Measurements from ENCODE around the gene NAPG. TPM values are rescaled to one million over a fixed set of nuclear protein-coding genes. Genes with fewer than 3 reads are reported as not detected.
"Not testable (repeated sequence)": the region's sequence is repeated elsewhere in the genome, so short reads cannot be mapped to it uniquely, and the experiment has no call there.

NAPG gene
- total RNA-seq, 1 donor from 2014 or later: 39.3 TPM

DNA sequence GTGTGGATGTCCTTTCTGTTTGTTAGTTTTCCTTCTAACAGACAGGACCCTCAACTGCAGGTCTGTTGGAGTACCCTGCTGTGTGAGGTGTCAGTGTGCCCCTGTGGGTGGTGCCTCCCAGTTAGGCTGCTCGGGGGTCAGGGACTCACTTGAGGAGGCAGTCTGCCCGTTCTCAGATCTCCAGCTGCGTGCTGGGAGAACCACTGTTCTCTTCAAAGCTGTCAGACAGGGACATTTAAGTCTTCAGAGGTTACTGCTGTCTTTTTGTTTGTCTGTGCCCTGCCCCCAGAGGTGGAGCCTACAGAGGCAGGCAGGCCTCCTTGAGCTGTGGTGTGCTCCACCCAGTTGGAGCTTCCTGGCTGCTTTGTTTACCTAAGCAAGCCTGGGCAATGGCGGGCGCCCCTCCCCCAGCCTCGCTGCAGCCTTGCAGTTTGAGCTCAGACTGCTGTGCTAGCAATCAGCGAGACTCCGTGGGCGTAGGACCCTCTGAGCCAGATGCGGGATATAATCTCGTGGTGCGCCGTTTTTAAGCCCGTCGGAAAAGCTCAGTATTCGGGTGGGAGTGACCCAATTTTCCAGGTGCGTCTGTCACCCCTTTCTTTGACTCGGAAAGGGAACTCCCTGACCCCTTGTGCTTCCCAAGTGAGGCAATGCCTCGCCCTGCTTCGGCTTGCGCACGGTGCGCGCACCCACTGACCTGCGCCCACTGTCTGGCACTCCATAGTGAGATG, 52.2 kb downstream of the NAPG start:
- not testable (repeated sequence) for DNase-seq (ENCODE audit: low read depth)

DNA sequence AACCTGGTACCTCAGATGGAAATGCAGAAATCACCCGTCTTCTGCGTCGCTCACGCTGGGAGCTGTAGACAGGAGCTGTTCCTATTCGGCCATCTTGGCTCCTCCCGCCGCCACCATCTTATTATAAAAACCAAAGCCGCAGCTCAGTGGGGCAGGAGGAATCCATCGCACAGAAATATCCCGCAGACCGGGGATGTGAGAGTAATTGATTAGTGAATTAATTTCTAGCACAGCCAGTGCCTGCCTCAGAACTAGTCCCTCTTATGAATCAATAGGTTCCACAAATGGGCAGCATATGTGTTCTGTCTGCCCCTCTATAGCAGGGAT, 52.7 kb downstream of the NAPG start:
- not testable (repeated sequence) for DNase-seq (ENCODE audit: low read depth)

DNA sequence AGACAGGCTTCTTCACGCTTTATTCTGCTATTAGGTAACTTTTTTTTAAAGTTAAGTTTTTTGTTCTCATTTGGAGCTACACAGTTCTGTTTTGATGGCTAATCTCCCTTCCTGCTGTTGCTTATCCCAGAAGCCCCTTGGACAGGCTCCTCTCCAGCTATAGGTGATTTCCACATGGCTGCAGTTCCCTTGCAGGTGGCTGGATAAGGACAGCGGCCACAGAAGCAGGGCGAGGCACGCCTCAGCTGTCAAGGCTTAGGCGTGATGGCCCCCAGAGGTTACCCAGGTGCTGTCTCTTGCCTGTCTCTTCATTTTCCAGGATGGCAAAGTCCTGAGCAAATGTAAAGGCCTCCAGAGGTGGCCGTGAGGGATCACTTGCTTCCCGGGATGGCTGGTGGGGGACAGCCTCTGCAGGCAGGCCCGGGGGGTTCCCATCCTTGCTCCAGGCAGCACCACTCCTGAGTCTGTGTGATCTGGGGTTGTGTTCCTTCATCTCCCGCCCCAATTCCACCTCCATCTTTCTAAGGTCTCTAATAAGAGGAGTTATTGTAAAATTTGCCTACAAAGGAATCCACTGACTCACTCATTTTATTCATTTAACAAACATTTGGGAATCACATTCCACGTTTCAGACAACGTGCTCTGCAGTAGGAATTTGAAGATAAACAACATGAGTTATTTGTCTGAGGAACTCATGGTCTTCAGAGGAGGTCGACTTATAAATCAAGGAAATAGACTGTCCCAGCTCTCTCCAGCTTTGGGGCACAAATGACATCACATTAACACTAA, 53.4 kb downstream of the NAPG start:
- DNase-seq (ENCODE audit: low read depth): no peak

DNA sequence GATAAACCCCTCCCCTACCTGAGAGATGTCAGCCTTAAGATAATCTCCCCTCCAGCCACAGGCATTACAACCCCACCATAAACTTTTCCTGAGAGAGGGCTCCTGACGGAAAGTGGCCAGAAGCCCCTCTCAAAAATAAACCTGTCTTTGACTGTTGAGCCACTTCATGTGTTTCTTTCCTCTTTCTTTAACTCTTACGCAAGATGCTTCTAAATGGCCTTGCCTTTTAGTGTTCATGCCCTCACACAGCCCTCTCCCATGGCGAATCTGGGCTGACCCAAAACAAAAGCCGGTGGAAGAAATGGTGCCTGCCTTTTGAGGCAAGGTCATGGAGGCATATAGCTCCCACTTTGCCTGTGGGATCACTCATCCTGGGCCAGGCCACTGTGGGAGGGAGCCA, 54.4 kb downstream of the NAPG start:
- DNase-seq (ENCODE audit: low read depth): no peak

DNA sequence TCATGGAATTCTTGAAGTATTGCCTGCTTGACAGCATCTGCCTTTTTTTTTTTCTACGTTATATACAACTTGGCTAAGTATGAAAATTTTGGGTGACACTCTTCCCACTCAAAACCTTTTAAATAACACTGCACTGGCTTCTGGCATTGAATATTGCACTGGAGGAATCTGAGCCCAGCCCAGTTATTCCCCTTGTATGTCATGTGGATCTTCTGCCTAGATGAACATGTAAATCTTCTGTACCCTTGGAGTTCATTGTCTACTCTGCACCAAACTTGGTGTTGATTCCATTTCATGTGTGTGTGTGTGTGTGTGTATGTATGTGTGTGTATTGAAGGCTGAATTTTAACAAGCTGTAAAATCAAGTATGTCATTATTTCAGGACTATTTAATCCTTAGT, 59.4 kb downstream of the NAPG start:
- no peak for DNase-seq (ENCODE audit: low read depth)

DNA sequence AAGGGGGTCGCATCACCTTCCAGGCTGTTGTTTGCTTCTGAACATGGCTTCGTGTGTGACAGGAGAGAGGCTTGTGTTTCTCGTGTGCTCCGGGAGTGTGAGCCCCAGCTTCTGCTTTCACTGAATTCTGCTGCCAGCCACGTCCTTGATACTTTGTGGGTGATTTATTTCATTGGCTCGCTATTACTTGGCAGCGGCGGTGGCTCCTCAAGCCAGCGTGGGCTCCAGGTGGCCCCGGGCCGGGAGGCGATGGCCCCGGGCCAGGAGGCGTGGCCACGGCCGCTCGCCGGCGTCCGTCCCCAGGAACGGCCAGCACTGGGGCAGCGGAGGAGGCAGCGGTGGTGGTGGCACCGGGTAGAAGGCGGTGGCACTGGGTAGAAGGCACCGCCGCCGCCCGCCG, 63.1 kb downstream of the NAPG start:
- no peak for DNase-seq (ENCODE audit: low read depth)

DNA sequence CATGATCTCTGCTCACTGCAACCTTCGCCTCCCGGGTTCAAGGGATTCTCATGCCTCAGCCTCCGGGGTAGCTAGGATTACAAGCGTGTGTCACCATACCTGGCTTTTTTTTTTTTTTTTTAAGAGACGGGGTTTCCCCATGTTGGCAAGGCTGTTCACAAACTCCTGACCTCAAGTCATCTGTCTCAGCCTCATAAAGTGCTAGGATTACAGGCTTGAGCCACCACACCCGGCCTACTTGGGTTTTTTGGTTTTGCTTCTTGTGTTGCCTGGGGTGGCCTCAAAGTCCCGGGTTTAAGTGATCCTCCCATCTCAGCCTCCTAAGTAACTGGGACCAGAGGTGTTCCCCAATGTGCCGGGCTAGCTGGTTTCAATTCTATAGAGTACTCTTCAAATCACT, 64.6 kb downstream of the NAPG start:
- DNase-seq (ENCODE audit: low read depth): peak; percentile 81

DNA sequence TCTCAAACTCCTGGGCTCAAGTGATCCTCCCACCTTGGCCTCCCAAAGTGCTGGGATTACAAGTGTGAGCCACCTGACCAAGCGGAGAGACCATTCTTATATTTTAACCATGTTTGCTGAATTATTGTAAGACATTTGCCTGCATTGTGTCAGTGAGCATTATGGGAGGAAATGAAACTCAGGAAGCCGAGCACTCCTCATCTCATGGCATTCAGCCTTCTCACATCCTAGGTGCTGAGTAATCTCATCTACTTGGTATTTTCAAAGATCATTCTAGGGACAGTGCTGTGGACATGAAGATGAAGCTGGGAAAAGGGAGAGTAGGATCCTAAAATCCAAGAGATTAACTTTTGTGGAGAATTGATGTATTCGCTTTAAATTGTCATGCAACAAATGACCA, 66.1 kb downstream of the NAPG start:
- DNase-seq (ENCODE audit: low read depth): no peak

DNA sequence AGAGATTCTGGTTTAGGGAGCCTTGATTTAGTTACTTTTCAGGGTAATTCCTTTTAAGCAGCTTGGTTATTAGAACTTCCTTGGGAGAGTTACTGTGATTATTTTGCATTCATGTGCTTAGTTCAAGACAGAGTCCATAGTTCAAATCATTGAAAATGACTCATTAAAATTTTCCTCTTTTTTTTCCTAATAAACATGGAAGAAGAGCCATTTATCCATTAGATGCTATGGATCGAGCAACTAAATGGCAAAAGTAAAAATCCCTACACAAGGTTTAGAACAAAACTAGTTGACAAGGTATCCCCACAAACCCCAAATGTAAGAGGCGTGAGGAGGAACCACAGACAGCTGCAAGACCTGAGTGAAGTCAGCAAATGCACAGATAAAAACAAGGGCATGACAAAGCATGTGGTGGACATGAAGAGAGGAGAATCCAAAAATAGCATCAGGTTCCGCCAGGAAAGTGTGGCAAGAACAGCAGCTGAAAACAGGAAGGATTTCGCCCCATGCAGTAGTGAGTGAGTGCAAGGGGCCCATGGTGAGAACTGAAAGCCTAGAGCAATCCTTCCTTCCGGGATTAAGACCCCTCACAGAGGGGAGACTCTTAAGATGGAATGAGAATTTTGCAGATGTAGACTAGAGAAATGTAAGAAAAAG, 67.7 kb downstream of the NAPG start:
- DNase-seq (ENCODE audit: low read depth): peak; percentile 82

DNA sequence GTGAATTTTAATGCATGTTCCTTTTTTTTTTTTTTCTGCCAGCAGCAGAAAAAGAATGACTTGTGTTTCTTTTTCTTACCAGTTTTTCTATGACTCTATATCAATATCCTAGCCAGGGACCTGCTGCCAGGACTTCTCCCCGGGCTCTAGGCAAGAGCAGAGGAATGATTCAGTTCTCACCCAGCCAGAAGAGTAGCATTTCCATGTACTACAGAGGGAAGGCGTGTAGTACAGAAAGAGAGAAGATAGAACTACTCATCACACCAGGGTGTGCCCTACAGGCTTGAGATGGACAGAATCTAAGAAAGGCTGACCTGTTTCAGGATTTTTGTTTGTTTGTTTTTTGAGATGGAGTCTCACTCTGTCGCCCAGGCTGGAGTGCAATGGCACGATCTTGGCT, 70.1 kb downstream of the NAPG start:
- not testable (repeated sequence) for DNase-seq (ENCODE audit: low read depth)

DNA sequence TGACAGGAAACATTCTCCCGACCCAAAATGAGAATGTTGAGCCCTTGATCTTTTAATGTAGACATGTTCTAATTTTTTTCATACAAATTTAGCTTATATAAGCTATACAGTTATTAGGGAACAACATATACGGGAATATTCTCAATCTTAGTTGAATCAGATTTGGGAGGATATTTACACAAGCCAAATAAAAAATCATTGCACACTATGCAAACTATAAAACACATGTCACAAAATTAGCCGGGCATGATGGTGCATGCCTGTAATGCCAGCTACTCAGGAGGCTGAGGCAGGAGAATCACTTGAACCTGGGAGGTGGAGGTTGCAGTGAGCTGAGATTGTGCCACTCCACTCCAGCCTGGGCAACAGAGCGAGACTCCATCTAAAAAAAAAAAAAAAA, 71.9 kb downstream of the NAPG start:
- DNase-seq (ENCODE audit: low read depth): not testable (repeated sequence)

DNA sequence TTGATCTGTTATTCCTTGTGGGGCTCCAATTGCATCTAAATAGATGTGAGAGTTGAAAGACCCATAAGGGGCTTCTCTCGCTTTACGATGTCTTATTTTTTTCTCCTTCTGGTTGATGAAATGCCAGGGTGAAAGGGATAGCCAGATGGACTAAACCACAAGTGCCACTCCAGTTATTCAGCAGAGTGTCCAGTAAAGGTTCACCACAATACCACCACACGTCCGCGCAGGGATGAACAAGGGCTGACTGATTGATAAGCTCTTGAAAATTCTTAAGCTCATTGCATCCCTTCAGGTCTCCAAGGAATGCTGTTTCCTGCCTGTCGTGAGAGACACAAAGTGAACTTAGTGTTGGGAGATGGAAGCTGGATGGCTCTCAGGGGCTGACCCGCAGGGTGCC, 74.9 kb downstream of the NAPG start:
- DNase-seq (ENCODE audit: low read depth): peak; percentile 80

Other genes starting within 250 kb of the NAPG start
- gene APCDD1, start 71.4 kb upstream of the NAPG start, total RNA-seq: 0.91 and 2.5 TPM in 2 replicates

Measured in myocyte (in vitro differentiated cells).